ENCODE data around the gene OR2T8. TPM values are rescaled to one million over a fixed set of nuclear protein-coding genes. Genes with fewer than 3 reads are reported as not detected.

OR2T8 gene
- polyA plus RNA-seq, 1 experiment, result not detected

- H3K4me3 ChIP-seq (ENCODE audit: low read depth, low read length), result no peak overlapping the region
- no peaks in the 10 kb centered on the region for H3K36me3 ChIP-seq (ENCODE audit: control insufficient read depth, insufficient read depth, low read length)
- TF ChIP-seq CTCF (IDR thresholded peaks at IDR 0.05; ENCODE audit: insufficient read depth, low read depth, low read length), result no peak
- no peak for DNase-seq (ENCODE audit: low read depth)
- ChIA-PET CTCF (no interaction called here), POLR2A (no interaction called here)
- H3K27me3 ChIP-seq (ENCODE audit: control insufficient read depth, insufficient read depth, low read length), result no peaks in the 10 kb centered on the region
Observed at GRCh38 chr1:247953408-247953807, 33.4 kb downstream of the OR2T8 start.

GRCh38 chr1:247961791-247962190 is 41.7 kb downstream of the OR2T8 start:
- Histone ChIP-seq H3K27me3 (ENCODE audit: control insufficient read depth, insufficient read depth, low read length) (no peaks in the 10 kb centered on the region), H3K4me3 (ENCODE audit: low read depth, low read length) (no peak overlapping the region), H3K36me3 (ENCODE audit: control insufficient read depth, insufficient read depth, low read length) (no peaks in the 10 kb centered on the region)
- CTCF ChIA-PET, result no interaction called here
- TF ChIP-seq CTCF (IDR thresholded peaks at IDR 0.05; ENCODE audit: insufficient read depth, low read depth, low read length), result no peak
- POLR2A ChIA-PET, result no interaction called here
- DNase-seq (ENCODE audit: low read depth), result no peak

- TF ChIP-seq CTCF (IDR thresholded peaks at IDR 0.05; ENCODE audit: insufficient read depth, low read depth, low read length), result no peak
- no peak for DNase-seq (ENCODE audit: low read depth)
- Histone ChIP-seq H3K27me3 (ENCODE audit: control insufficient read depth, insufficient read depth, low read length) (no peaks in the 10 kb centered on the region), H3K4me3 (ENCODE audit: low read depth, low read length) (no peak overlapping the region), H3K36me3 (ENCODE audit: control insufficient read depth, insufficient read depth, low read length) (no peaks in the 10 kb centered on the region)
- ChIA-PET POLR2A (no interaction called here), CTCF (no interaction called here)
Observed at GRCh38 chr1:247962911-247963588, 43.0 kb downstream of the OR2T8 start.

GRCh38 chr1:247964933-247965332 is 44.9 kb downstream of the OR2T8 start, which contains the start of gene OR2AK2:
Gene OR2AK2, plus strand, starts transcription at chr1:247965233. Its CDS starts 144 bp downstream, at chr1:247965377.
- Histone ChIP-seq H3K36me3 (ENCODE audit: control insufficient read depth, insufficient read depth, low read length) (no peaks in the 10 kb centered on the region), H3K4me3 (ENCODE audit: low read depth, low read length) (no peak within 1 kb of the TSS), H3K27me3 (ENCODE audit: control insufficient read depth, insufficient read depth, low read length) (no peaks in the 10 kb centered on the region)
- POLR2A ChIA-PET, result no interaction called here
- DNase-seq (ENCODE audit: low read depth), result no peak
- TF ChIP-seq CTCF (IDR thresholded peaks at IDR 0.05; ENCODE audit: insufficient read depth, low read depth, low read length), result no peak
- CTCF ChIA-PET, result no interaction called here

- ChIA-PET CTCF (no interaction called here), POLR2A (no interaction called here)
- no peak overlapping the region for H3K4me3 ChIP-seq (ENCODE audit: low read depth, low read length)
- H3K36me3 ChIP-seq (ENCODE audit: control insufficient read depth, insufficient read depth, low read length), result no peaks in the 10 kb centered on the region
- TF ChIP-seq CTCF (IDR thresholded peaks at IDR 0.05; ENCODE audit: insufficient read depth, low read depth, low read length), result no peak
- DNase-seq (ENCODE audit: low read depth), result no peak
- no peaks in the 10 kb centered on the region for H3K27me3 ChIP-seq (ENCODE audit: control insufficient read depth, insufficient read depth, low read length)
Observed at GRCh38 chr1:247966532-247967204, 46.6 kb downstream of the OR2T8 start.

Other genes with a start within 250 kb of the OR2T8 start
- gene OR13G1, start 240.5 kb upstream of the OR2T8 start, polyA plus RNA-seq (2011; rRNA removed), result not detected in 2 replicates
- not detected in 2 replicates for gene OR6F1, start 203.6 kb upstream of the OR2T8 start, polyA plus RNA-seq (2011; rRNA removed)
- not detected in 2 replicates for gene OR14K1, start 181.6 kb upstream of the OR2T8 start, polyA plus RNA-seq (2011; rRNA removed)
- gene OR14A2, start 172.1 kb upstream of the OR2T8 start, polyA plus RNA-seq (2011; rRNA removed), result not detected in 2 replicates
- gene OR1C1, start 159.7 kb upstream of the OR2T8 start, polyA plus RNA-seq (2011; rRNA removed), result not detected in 2 replicates
- not detected in 2 replicates for gene OR14A16, start 96.1 kb upstream of the OR2T8 start, polyA plus RNA-seq (2011; rRNA removed)
- gene OR11L1, start 78.4 kb upstream of the OR2T8 start, polyA plus RNA-seq (2011; rRNA removed), result not detected in 2 replicates
- gene TRIM58, start 63.1 kb upstream of the OR2T8 start, polyA plus RNA-seq (2011; rRNA removed), result not detected in 2 replicates
- not detected in 2 replicates for gene OR2W3, start 24.7 kb upstream of the OR2T8 start, polyA plus RNA-seq (2011; rRNA removed)
- gene OR2AJ1, start 4.6 kb downstream of the OR2T8 start, polyA plus RNA-seq (2011; rRNA removed), result not detected in 2 replicates
- not detected in 2 replicates for gene OR2L8, start 28.6 kb downstream of the OR2T8 start, polyA plus RNA-seq (2011; rRNA removed)
- gene OR2AK2, start 45.0 kb downstream of the OR2T8 start, polyA plus RNA-seq (2011; rRNA removed), result not detected in 2 replicates
- not detected in 2 replicates for gene OR2L5, start 93.4 kb downstream of the OR2T8 start, polyA plus RNA-seq (2011; rRNA removed)
- not detected in 2 replicates for gene OR2L2, start 109.8 kb downstream of the OR2T8 start, polyA plus RNA-seq (2011; rRNA removed)
- gene OR2L3, start 126.6 kb downstream of the OR2T8 start, polyA plus RNA-seq (2011; rRNA removed), result not detected in 2 replicates
- not detected in 2 replicates for gene OR2L13, start 174.9 kb downstream of the OR2T8 start, polyA plus RNA-seq (2011; rRNA removed)
- gene OR2M5, start 224.9 kb downstream of the OR2T8 start, polyA plus RNA-seq (2011; rRNA removed), result not detected in 2 replicates

All from BJ (cell line).